RPMI8226 (cell line): Measurements from ENCODE around the gene PRR14.
"Not testable (repeated sequence)": the region's sequence is repeated elsewhere in the genome, so short reads cannot be mapped to it uniquely, and the experiment has no call there.

ENCODE experiments used
- DNase-seq: peaks from one replicate; pipeline ENCODE4 v3.0.0-alpha.2; 2015

The PRR14 gene

GRCh38 chr16:30633526-30633925, 17.2 kb upstream of the PRR14 start:
- DNase-seq = no peak

GRCh38 chr16:30636599-30636998, 14.2 kb upstream of the PRR14 start:
- DNase-seq = no peak

- DNase-seq = not testable (repeated sequence)
Observed at GRCh38 chr16:30637139-30637538, 13.6 kb upstream of the PRR14 start.

DNA sequence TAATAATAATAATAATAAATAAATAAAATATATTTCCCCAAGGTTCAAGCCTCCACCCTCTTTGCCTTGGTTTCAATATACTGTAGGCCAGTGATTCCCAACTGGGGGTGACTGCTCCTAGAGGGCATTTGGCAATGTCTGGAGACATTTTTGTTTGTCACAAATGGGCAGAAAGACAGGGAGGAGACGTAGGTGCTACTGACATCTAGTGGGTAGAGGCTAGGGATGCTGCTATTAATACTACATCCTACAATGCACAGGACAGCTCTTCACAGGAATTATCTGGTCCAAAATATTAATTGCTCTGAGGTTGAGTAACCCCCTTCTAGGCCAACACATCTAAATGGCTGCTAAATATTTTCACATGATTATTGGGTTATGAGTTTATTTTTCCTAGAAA, 12.8 kb upstream of the PRR14 start:
- peak; percentile 70 for DNase-seq

GRCh38 chr16:30641378-30641982, 9.3 kb upstream of the PRR14 start:
- DNase-seq = no peak

DNA sequence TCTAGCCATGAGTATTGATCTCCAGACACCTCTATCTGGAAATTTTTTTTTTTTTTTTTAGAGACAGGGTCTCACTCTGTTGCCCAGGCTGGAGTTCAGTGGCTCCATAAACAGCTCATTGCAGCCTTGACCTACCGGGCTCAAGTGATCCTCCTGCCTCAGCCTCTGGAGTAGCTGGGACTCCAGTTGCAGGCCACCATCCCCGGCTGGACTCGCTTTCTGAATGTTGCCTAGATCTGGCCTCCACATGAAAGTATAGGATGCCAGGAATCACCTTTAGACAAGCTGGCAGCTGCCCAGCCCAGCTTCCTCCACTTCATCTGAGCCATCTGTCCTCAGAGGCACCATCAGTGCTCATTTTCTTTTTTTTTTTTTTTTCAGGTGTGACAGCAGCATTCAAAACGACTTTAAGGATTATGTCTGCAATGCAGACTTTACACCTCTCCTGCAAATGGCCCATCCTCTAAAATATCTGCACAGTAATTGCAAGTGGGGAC, 6.4 kb upstream of the PRR14 start:
- DNase-seq = peak; percentile 40

- DNase-seq = no peak
Observed at GRCh38 chr16:30645727-30646126, 5.0 kb upstream of the PRR14 start.

GRCh38 chr16:30647274-30647571, 3.5 kb upstream of the PRR14 start:
- peak; percentile 14 for DNase-seq

- DNase-seq = peak; percentile 11
Observed at GRCh38 chr16:30649725-30650368, 913 bp upstream of the PRR14 start.

- DNase-seq = peak; percentile 91
Observed at GRCh38 chr16:30651124-30652004, 604 bp downstream of the PRR14 start.

DNA sequence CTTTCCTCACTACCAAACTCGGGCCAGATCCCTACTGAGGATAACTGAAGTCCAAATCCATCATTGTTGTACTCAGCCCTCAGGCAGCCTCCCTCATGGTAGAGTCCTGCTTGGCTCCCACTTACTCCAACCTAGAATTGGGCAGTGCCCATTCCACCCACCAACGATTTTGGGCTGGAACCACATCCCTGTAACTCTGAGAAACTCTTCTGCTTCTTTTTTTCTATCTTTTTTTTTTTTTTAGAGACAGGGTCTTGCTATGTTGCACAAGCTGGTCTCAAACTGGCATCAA, 1.2 kb downstream of the PRR14 start:
- no peak for DNase-seq

- no peak for DNase-seq
Observed at GRCh38 chr16:30652718-30653117, 2.0 kb downstream of the PRR14 start.

GRCh38 chr16:30654856-30655255, 4.1 kb downstream of the PRR14 start:
- DNase-seq = no peak

DNA sequence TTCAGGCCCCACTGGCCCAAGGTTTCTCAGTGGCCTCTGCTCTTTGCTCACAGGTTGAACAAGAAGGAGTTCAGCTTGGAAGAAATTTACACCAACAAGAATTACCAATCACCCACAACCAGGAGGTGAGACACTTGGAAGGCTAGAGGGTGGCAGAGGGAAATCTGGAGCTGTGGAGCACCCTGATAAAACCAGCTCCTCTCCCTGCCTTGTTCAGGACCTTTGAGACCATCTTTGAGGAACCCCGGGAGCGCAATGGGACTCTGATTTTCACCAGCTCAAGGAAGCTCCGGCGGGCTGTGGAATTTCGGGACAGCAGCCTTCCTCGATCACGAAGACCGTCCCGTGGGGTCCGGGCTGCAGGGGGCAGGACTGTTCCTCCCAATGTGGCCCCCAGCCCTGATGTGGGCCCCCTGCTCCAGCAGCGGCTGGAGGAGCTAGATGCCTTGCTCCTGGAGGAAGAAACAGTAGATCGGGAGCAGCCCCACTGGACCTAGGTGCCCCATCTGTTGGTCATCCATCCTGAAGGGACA, 5.1 kb downstream of the PRR14 start:
- DNase-seq = no peak

DNA sequence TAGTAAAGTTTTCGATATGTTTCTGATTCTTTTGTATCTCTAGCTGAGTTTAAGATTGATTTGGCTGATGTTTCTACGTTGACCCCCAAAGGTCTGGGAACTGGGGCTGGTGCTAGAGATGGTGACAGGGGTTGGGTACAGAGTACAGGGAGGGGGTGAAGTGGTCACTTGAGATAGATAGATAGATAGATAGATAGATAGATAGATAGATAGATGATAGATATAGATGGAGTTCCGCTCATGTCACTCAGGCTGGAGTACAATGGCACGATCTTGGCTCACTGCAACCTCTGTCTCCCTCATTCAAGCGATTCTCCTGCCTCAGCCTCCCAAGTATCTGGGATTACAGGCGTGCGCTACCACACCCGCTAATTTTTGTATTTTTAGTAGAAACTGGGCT, 5.6 kb downstream of the PRR14 start:
- DNase-seq = no peak

DNA sequence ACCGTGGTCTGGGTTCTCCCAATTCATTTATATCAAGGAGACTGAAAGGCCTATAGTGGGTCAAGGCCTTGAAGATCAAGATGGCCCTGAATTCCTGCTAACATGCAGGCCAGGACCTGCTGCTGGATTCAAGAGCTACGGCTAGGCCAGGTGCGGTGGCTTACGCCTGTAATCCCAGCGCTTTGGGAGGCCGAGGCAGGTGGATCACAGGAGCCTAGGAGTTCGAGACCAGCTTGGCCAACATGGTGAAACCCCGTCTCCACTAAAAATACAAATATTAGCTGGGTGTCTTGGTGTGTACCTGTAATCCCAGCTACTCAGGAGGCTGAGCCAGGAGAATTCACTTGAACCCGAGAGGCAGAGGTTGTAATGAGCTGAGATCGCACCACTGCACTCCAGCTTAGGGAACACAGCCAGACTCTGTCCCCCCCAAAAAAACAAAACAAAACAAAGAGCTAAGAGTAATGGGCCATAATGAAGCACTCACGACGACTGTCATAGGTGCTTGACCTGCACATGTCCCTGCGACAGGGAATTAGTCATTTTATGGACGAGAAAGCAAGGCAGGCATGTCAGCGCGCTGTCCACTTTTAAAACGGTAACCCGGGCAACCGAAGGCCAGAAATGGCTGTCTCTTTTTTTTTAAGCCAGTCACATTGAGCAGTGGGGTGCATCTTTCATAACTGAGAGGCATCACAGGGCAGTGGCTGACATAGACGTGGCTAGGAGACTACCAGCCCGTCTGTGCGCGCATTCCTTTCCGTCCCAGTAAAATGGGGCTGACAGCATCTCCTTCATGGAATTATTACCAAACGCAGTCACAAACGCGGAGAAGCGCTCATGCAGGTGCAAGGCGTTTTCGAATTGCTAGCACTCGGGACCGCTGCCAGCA, 6.5 kb downstream of the PRR14 start:
- no peak for DNase-seq

DNA sequence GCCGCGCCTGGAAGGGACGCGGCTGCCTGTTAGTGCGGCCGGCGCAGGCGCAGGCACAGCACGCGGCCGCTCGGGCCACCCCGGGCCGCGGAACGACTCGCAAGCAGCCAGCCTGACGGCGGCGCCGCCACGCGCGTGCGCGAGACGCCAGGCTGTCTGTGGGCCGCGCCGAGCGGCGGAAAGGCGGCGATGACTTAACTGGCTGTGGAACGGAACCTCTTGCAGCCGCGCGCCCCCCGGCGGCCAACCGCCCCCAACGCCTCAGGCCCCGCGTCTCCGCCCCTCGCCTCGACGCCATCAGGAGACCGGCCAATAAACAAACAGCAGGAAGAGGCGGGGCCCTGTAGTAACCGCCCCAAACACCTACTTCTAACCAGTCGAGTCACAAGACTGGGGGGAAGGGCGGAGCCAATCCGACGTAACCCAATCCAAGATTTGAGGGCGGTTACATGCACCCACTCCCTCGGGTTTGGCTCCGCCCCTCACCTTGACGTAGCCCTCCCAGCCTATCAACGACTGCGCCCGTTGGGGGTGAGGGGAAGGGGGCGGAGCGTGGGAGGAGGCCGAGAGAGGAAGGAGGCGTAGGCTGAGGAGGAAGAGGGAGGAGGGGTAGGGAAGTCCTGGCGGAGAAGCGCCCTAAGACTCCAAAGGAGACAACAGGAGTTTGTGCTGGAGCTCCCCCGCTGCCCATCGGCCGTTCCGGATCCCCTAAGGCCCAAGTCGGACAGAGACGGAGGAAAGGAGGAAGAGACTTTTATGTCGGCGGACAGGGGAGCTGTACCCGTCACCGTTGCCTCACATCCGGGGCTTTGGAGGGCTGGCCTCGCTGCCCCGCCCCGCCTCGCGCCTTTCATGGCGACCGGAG, 7.3 kb downstream of the PRR14 start, which contains the start of gene FBRS:
FBRS (plus strand) TSS at position 566 of the 865 bp plus-strand sequence. CDS start 1,088 bp downstream, outside the sequence.
- DNase-seq = peak; percentile 100

GRCh38 chr16:30658731-30659506, 8.2 kb downstream of the PRR14 start:
- DNase-seq = peak; percentile 93

DNA sequence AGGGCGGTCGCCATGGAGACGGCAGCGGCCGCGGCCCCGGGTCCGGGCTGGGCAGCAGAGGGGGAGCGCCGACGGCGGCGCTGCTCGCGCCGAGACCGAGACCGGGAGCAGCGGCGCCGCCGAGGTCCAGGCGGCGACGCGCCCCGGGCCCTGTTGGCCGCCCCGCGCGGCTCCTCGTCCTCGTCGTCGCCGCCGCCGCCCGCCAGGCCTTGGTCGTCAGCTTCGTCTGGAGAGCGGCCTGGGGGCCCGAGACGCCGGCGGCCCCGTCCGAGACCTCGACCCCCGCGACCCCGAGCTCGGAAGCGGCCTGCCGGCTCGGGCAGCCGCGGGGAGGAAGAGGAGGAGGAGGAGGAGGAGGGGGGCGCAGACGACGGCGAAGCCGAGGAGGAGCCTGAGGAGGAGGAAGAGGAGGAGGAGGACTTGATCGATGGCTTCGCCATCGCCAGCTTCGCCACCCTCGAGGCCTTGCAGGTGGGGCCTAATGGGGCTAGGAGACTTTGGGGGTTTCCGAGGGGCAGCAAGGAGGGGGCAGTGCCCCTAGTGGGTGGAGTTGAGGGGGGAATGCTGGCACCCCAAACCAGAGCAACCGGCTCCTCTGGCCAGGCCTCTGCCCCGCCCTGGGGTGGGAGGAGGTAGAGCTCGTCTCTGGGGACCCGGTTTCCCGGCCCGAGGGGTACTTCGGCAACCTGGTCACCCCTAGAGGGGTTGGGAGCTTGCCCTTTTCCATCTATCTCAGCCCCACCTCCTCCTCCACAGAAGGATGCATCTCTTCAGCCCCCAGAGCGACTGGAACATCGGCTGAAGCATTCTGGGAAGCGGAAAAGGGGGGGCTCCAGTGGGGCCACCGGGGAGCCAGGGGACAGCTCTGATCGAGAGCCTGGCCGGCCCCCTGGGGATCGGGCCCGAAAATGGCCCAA, 9.0 kb downstream of the PRR14 start:
- DNase-seq = peak; percentile 39
